ENCODE results near the gene EXOSC5.
A peak's percentile ranks its signal among the peaks of the same experiment; 100 is the strongest.

The EXOSC5 gene

DNA sequence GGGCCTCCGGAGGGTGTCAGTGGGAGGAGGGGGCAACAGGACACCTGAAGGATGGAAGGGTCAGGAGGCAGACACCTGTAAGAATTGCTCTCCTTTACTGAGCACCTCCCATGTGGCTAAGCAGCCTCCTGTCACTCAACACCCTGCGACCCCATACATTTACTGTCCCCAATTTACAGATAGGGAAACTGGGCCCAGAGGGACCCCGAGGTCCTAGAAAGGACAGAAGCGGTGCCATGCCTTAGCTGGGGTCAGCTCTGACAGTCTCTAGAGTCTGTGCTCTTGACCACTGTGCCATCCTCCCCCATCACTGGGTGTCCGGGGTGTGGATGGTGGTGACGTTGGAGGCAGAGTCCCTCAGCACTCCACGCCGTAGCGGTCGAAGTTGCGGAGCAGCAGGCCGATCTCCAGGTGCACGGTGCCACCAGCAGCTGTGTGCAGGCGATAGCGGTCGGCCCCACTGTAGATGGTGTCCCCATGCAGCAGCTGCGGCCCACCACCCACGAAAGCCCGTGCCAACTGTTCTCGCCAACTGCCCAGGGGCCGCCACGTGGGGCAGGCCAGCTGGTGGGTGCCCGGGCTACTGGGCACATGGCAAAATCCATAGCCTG is 42.7 kb downstream of the EXOSC5 start:
- peak overlapping the region; percentile 87 for H3K4me3 ChIP-seq (ENCODE audit: low read depth, low read length)
- no peak for DNase-seq (ENCODE audit: low read depth, low spot score)
- POLR2A ChIA-PET = interaction anchor here (3.8 kb wide), 1 partner anchor 9 kb away, joined by 29 read pairs; the partner anchor contains the start of gene B9D2
- CTCF ChIA-PET = interaction anchor here (0.6 to 6.8 kb wide), 11 partner anchors 8 to 150 kb away, joined by 3 to 103 read pairs (median 5); partner anchors contain the start of gene B9D2
- no peak for TF ChIP-seq CTCF (IDR thresholded peaks at IDR 0.05; ENCODE audit: insufficient read depth, low read length, missing control alignments)

- ChIA-PET POLR2A (interaction anchor here (0.7 to 3.8 kb wide), 6 partner anchors 10 to 86 kb away, joined by 3 to 29 read pairs (median 3); partner anchors contain the start of genes B9D2 and DMAC2), CTCF (interaction anchor here (0.7 to 6.8 kb wide), 10 partner anchors 13 to 149 kb away, joined by 3 to 103 read pairs (median 6); partner anchors contain the start of gene B9D2)
- peak; percentile 98 for TF ChIP-seq CTCF (IDR thresholded peaks at IDR 0.05; ENCODE audit: insufficient read depth, low read length, missing control alignments)
- peak within 1 kb of the TSS; percentile 87 for H3K4me3 ChIP-seq (ENCODE audit: low read depth, low read length)
- DNase-seq (ENCODE audit: low read depth, low spot score) = no peak
Measured at GRCh38 chr19:41353466-41354342, 43.5 kb downstream of the EXOSC5 start, which contains the start of gene TGFB1. Gene TGFB1 (minus strand): TSS chr19:41353922. CDS start chr19:41353044, 878 bp downstream.

DNA sequence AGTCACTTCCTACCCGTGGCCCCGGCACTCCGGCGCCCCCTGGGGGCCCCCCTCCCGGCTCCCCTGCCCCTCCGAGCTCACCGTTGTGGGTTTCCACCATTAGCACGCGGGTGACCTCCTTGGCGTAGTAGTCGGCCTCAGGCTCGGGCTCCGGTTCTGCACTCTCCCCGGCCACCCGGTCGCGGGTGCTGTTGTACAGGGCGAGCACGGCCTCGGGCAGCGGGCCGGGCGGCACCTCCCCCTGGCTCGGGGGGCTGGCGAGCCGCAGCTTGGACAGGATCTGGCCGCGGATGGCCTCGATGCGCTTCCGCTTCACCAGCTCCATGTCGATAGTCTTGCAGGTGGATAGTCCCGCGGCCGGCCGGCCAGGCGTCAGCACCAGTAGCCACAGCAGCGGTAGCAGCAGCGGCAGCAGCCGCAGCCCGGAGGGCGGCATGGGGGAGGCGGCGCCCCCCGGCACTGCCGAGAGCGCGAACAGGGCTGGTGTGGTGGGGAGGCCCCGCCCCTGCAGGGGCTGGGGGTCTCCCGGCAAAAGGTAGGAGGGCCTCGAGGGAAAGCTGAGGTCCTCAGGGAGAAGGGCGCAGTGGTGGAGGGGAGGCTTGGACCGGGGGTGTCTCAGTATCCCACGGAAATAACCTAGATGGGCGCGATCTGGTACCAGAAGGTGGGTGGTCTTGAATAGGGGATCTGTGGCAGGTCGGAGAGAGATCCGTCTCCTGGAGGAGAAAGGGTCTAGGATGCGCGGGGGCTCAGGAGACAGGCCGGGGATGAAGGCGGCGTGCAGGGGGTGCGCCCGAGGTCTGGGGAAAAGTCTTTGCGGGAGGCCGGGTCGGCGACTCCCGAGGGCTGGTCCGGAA is 44.3 kb downstream of the EXOSC5 start:
- peak; percentile 67 for TF ChIP-seq CTCF (IDR thresholded peaks at IDR 0.05; ENCODE audit: insufficient read depth, low read length, missing control alignments)
- POLR2A ChIA-PET = interaction anchor here (0.5 to 3.8 kb wide), 10 partner anchors 11 to 665 kb away, joined by 3 to 29 read pairs (median 3); partner anchors contain the start of genes B9D2 and DMAC2
- no peak for DNase-seq (ENCODE audit: low read depth, low spot score)
- CTCF ChIA-PET = interaction anchor here (0.6 to 6.8 kb wide), 17 partner anchors 13 to 148 kb away, joined by 3 to 103 read pairs (median 4); partner anchors contain the start of genes AXL and B9D2
- peak overlapping the region; percentile 87 for H3K4me3 ChIP-seq (ENCODE audit: low read depth, low read length)

DNA sequence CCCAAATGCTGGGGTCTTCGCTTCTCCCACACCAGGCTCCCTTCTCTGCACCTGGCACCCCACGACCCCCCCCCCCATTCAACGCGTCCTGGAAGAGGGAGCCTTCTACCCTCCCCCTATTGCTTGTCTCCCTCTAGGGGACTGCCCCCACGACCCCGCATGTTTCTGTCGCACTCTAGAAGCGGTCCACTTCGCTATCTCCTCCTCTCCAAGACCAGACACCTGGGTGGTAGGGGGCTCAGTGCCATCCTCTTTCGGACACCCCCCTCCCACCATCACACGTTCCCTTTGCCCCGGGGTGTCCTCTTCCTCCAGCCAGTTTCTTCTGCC is 44.9 kb downstream of the EXOSC5 start:
- no peak for TF ChIP-seq CTCF (IDR thresholded peaks at IDR 0.05; ENCODE audit: insufficient read depth, low read length, missing control alignments)
- POLR2A ChIA-PET = interaction anchor here (0.6 to 3.8 kb wide), 5 partner anchors 11 to 95 kb away, joined by 3 to 29 read pairs (median 5); partner anchors contain the start of genes B9D2 and CCDC97
- peak overlapping the region; percentile 87 for H3K4me3 ChIP-seq (ENCODE audit: low read depth, low read length)
- DNase-seq (ENCODE audit: low read depth, low spot score) = no peak
- CTCF ChIA-PET = interaction anchor here (0.6 to 6.8 kb wide), 16 partner anchors 12 to 148 kb away, joined by 3 to 103 read pairs (median 4); partner anchors contain the start of genes AXL, B9D2 and HNRNPUL1

GRCh38 chr19:41351339-41352245 is 45.6 kb downstream of the EXOSC5 start:
- ChIA-PET CTCF (interaction anchor here (0.6 to 6.8 kb wide), 17 partner anchors 9 to 147 kb away, joined by 3 to 103 read pairs (median 4); partner anchors contain the start of genes B9D2 and HNRNPUL1), POLR2A (interaction anchor here (0.5 to 3.8 kb wide), 9 partner anchors 9 to 94 kb away, joined by 3 to 29 read pairs (median 4); partner anchors contain the start of genes B9D2 and CCDC97)
- H3K4me3 ChIP-seq (ENCODE audit: low read depth, low read length) = peak overlapping the region; percentile 87
- no peak for DNase-seq (ENCODE audit: low read depth, low spot score)
- no peak for TF ChIP-seq CTCF (IDR thresholded peaks at IDR 0.05; ENCODE audit: insufficient read depth, low read length, missing control alignments)
